Peyer's patch (tissue), 4 donors: ENCODE results near the gene DOCK2.

ENCODE experiments used
- POLR2A ChIP-seq, 2 donors: fragments of 450-650 bp; IDR thresholded peaks; one replicate each; pipeline ENCODE4 v1.5.1; 2017; ENCODE audit warnings: antibody characterized with exemption in 2 of 2, mild to moderate bottlenecking in 2 of 2, moderate library complexity in 2 of 2
- TF ChIP-seq, protein P1 (sequence below), 6 experiments: fragments of 450-650 bp in 4 of 6; fragments of 200-600 bp in 2 of 6; sonication (generic) in 1 of 6; IDR thresholded peaks; one replicate each; pipeline ENCODE4 v1.5.1; 2017 to 2019; ENCODE audit warnings: antibody characterized with exemption in 6 of 6, mild to moderate bottlenecking in 3 of 6, moderate library complexity in 1 of 6

DNA sequence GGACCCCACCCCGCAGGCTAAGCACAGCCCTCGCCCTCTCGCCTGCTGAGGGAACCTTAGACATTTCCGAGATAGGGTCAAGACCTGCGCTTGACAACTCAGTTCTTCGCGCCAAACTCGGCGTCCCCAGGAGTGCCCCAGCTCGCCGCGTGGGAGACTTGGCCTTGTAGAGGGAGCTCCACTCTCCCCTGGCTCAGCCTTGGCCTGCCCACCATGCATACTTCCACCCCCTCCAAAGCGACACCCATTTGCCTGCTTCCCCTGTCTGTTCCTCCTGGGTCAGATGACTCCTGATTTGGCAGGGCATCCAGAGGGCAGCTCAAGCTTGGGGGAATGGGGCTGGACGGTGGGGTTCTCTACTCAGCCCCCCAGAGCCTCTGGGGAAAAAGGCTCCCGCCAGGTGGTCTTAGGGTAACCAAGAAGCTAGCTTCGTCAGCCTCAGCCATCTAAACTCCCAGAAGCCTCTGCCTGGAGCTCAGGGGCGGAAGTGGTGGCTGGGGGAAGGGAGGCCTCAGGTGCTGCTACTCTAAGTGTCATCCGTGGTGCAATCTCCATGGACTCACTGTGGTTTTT lies 560 bp downstream of the DOCK2 start:
- TF ChIP-seq, protein P1, sequence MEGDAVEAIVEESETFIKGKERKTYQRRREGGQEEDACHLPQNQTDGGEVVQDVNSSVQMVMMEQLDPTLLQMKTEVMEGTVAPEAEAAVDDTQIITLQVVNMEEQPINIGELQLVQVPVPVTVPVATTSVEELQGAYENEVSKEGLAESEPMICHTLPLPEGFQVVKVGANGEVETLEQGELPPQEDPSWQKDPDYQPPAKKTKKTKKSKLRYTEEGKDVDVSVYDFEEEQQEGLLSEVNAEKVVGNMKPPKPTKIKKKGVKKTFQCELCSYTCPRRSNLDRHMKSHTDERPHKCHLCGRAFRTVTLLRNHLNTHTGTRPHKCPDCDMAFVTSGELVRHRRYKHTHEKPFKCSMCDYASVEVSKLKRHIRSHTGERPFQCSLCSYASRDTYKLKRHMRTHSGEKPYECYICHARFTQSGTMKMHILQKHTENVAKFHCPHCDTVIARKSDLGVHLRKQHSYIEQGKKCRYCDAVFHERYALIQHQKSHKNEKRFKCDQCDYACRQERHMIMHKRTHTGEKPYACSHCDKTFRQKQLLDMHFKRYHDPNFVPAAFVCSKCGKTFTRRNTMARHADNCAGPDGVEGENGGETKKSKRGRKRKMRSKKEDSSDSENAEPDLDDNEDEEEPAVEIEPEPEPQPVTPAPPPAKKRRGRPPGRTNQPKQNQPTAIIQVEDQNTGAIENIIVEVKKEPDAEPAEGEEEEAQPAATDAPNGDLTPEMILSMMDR (IDR thresholded peaks at IDR 0.05), result no peak
- TF ChIP-seq POLR2A (IDR thresholded peaks at IDR 0.05), result no peak
